ENCODE data around the gene ELK4.

GRCh38 chr1:205578780-205579571 lies 52.8 kb downstream of the ELK4 start:
- TF ChIP-seq CTCF (IDR thresholded peaks at IDR 0.05) (no peak), POLR2A (IDR thresholded peaks at IDR 0.05) (no peak)

All from tibial nerve (tissue), 3 donors.